Kidney glomerular epithelial cell (primary cell): Measurements from ENCODE around the gene ARVCF.

Source experiments
- DNase-seq: peaks from one replicate; lab custom pipeline; 2025; lab: John Stamatoyannopoulos, UW

The ARVCF gene

GRCh38 chr22:20015971-20016733, 471 bp downstream of the ARVCF start:
- no peak for DNase-seq

GRCh38 chr22:20015187-20015625, 1.4 kb downstream of the ARVCF start:
- DNase-seq: no peak

- no peak for DNase-seq
Observed at GRCh38 chr22:20014526-20015186, 2.0 kb downstream of the ARVCF start.

- DNase-seq: peak; percentile 11
Observed at GRCh38 chr22:20013382-20013871, 3.2 kb downstream of the ARVCF start.

- no peak for DNase-seq
Observed at GRCh38 chr22:20012741-20013331, 3.8 kb downstream of the ARVCF start.

GRCh38 chr22:20011993-20012740, 4.5 kb downstream of the ARVCF start:
- DNase-seq: no peak

- DNase-seq: no peak
Observed at GRCh38 chr22:20011123-20011992, 5.3 kb downstream of the ARVCF start.

- DNase-seq: no peak
Observed at GRCh38 chr22:20010307-20011122, 6.1 kb downstream of the ARVCF start.

GRCh38 chr22:20009582-20010306, 6.9 kb downstream of the ARVCF start:
- DNase-seq: no peak

GRCh38 chr22:20009018-20009491, 7.6 kb downstream of the ARVCF start:
- DNase-seq: no peak

GRCh38 chr22:20008221-20008995, 8.2 kb downstream of the ARVCF start:
- no peak for DNase-seq

GRCh38 chr22:20004464-20004863, 12.2 kb downstream of the ARVCF start:
- no peak for DNase-seq

GRCh38 chr22:20003304-20003703, 13.3 kb downstream of the ARVCF start:
- no peak for DNase-seq

GRCh38 chr22:20002636-20003035, 14.0 kb downstream of the ARVCF start:
- DNase-seq: no peak

- no peak for DNase-seq
Observed at GRCh38 chr22:20002128-20002527, 14.5 kb downstream of the ARVCF start.

GRCh38 chr22:20001082-20001638, 15.5 kb downstream of the ARVCF start:
- DNase-seq: no peak

- DNase-seq: no peak
Observed at GRCh38 chr22:20000246-20001081, 16.2 kb downstream of the ARVCF start.
